ENCODE data around the gene ZNF385C. TPM values are rescaled to one million over a fixed set of nuclear protein-coding genes. Genes with fewer than 3 reads are reported as not detected.

ZNF385C gene
- total and polyA plus RNA-seq, 8 donors, result 0.31 to 3.8 (median 2.7) TPM

- DNase-seq, result peak in 2 of 4 donors; percentile 20 to 83
- peak overlapping the region in 1 of 2 donors; percentile 6 for H3K4me3 ChIP-seq
- TF ChIP-seq, protein P1, sequence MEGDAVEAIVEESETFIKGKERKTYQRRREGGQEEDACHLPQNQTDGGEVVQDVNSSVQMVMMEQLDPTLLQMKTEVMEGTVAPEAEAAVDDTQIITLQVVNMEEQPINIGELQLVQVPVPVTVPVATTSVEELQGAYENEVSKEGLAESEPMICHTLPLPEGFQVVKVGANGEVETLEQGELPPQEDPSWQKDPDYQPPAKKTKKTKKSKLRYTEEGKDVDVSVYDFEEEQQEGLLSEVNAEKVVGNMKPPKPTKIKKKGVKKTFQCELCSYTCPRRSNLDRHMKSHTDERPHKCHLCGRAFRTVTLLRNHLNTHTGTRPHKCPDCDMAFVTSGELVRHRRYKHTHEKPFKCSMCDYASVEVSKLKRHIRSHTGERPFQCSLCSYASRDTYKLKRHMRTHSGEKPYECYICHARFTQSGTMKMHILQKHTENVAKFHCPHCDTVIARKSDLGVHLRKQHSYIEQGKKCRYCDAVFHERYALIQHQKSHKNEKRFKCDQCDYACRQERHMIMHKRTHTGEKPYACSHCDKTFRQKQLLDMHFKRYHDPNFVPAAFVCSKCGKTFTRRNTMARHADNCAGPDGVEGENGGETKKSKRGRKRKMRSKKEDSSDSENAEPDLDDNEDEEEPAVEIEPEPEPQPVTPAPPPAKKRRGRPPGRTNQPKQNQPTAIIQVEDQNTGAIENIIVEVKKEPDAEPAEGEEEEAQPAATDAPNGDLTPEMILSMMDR (IDR thresholded peaks at IDR 0.05), result no peak
- intact Hi-C loops (cut with DNase I), result no loop called here
- peaks cover 12 to 47% of the 10 kb centered on the region in 2 donors for H3K27me3 ChIP-seq
- no peaks in the 10 kb centered on the region for H3K9me3 ChIP-seq
- ATAC-seq, result peak; percentile 85
- peaks cover 0 to 17% of the 10 kb centered on the region in 2 donors for H3K4me1 ChIP-seq
- no peaks in the 10 kb centered on the region for H3K36me3 ChIP-seq
- H3K27ac ChIP-seq, result no peak overlapping the region
Observed at GRCh38 chr17:42072323-42073187, 25.7 kb downstream of the ZNF385C start.

- no peaks in the 10 kb centered on the region for H3K36me3 ChIP-seq
- ATAC-seq, result no peak
- H3K27ac ChIP-seq, result no peak overlapping the region
- peaks cover 12 to 47% of the 10 kb centered on the region in 2 donors for H3K27me3 ChIP-seq
- TF ChIP-seq, protein P1 (IDR thresholded peaks at IDR 0.05), result no peak
- H3K4me3 ChIP-seq, result no peak overlapping the region
- no peaks in the 10 kb centered on the region for H3K9me3 ChIP-seq
- peaks cover 0 to 19% of the 10 kb centered on the region in 2 donors for H3K4me1 ChIP-seq
- no peak for DNase-seq
- intact Hi-C loops (cut with DNase I), result no loop called here
Observed at GRCh38 chr17:42071810-42072209, 26.5 kb downstream of the ZNF385C start.

DNA sequence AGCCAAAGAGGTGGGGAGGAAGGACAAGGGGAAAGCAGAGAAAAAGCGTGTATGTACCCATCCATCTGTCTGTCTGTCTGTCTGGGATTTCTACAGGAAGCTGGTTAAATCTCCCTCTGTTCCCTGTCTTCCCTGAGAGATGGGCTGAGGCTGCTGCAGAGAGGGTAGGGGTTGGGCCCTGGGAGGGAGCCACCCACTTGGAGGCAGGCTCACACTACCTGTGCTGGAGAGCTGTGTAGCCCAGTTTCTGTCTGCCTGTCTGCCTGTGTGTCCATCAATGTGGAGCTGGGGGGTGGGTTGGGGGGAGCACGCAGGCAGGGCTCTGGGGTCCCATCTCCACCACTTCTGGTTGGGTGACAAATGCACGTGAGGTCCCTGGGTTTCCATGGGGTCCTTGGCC, 29.3 kb downstream of the ZNF385C start:
- peaks cover 12 to 47% of the 10 kb centered on the region in 2 donors for H3K27me3 ChIP-seq
- TF ChIP-seq, protein P1 (IDR thresholded peaks at IDR 0.05), result no peak
- peaks cover 0 to 23% of the 10 kb centered on the region in 2 donors for H3K4me1 ChIP-seq
- DNase-seq (no peak), ATAC-seq (no peak)
- H3K9me3 ChIP-seq, result no peaks in the 10 kb centered on the region
- H3K36me3 ChIP-seq, result no peaks in the 10 kb centered on the region
- no peak overlapping the region for H3K27ac ChIP-seq
- no peak overlapping the region for H3K4me3 ChIP-seq
- intact Hi-C loops (cut with DNase I), result no loop called here

DNA sequence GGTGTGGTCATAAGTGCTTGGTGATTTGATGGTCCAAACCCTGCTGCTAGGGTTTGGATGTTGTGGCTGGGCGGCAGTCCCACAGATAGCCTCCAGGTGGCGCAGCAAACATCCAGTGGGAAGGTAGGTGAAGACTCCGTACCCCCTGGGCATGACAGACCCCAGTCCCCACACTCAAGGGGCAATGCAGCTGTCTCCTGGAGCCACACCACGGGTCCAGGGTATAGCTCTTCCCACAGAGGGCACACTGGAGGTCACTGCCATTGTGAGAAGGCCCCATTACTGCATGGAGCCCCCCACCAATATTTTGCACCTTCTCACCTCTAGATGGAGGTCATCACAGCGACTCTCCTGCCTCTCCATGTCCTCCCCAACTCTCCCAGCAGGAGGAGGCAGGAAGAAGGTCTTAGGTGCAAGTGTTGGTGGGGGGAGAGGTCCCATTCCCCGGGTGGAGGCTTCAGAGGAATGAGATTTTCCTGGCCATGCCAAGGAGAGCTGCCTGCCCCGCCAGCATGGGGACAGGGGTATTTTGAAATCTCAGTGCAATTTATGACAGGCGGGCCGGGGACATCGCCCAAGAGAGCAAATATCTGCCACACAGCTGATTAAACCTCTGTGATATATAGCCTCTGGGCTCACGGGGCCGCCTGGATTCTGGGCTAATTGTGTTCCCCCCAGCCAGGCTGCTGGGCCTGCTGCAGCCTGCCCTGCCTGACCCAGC, 30.7 kb downstream of the ZNF385C start:
- Histone ChIP-seq H3K9me3 (no peaks in the 10 kb centered on the region), H3K27ac (no peak overlapping the region), H3K4me1 (peaks cover 0 to 18% of the 10 kb centered on the region in 2 donors), H3K27me3 (peaks cover 6 to 33% of the 10 kb centered on the region in 2 donors), H3K36me3 (no peaks in the 10 kb centered on the region), H3K4me3 (no peak overlapping the region)
- TF ChIP-seq, protein P1 (IDR thresholded peaks at IDR 0.05), result peak; percentile 95
- DNase-seq, result peak in 3 of 4 donors; percentile 50 to 90 (median 54)
- ATAC-seq, result peak; percentile 77
- intact Hi-C loops (cut with DNase I), result no loop called here

DNA sequence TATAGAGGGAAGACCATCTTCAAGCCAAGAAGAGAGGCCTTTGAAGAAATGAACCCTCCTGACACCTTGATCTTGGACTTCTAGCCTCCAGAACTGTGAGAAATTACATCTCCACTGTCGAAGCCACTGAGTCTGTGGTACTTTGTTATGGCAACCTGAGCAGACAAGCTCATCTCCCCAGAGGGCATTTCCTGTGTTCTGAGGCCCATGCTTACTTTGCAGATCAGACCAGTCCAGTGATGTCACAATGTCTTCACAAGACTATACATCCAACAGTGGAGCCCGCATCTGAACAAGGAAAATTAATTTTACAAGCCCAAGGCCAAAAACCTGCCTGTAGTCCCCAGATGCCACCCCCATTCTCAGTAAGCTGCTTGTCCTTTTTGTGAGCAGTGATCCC, 33.1 kb downstream of the ZNF385C start:
- TF ChIP-seq, protein P1 (IDR thresholded peaks at IDR 0.05), result no peak
- ATAC-seq (no peak), DNase-seq (no peak)
- Histone ChIP-seq H3K27me3 (peaks cover 0 to 9% of the 10 kb centered on the region in 2 donors), H3K4me3 (no peak overlapping the region), H3K4me1 (peaks cover 0 to 10% of the 10 kb centered on the region in 2 donors), H3K27ac (no peak overlapping the region), H3K9me3 (no peaks in the 10 kb centered on the region), H3K36me3 (no peaks in the 10 kb centered on the region)
- intact Hi-C loops (cut with DNase I), result no loop called here

All from left lung (tissue), 10 donors.